NCI-H1694 (cell line): ENCODE data around the gene STXBP6.
"Not testable (repeated sequence)": the region's sequence is repeated elsewhere in the genome, so short reads cannot be mapped to it uniquely, and the experiment has no call there.

Experiments
- DNase-seq: peaks from one replicate; lab custom pipeline; 2025; lab: John Stamatoyannopoulos, UW

Gene STXBP6

DNA sequence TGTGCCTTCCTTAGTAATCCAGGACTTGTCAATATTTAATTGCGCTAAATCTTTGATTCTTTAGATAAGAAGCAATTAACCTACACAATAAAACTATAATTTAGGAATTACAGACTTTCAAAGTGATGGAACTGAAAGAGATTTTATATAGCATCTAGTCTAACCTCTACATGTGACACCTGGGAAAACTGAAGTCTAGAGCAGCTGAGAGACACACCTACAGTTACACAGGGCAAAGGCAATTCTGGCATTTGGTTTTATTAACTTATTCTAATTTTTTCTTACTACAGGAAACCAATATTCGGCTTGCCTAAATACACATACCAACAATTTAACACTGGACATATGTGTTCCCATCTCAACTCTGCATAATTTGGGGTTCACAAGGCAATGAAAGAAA, 196.5 kb downstream of the STXBP6 start:
- DNase-seq: no peak

DNA sequence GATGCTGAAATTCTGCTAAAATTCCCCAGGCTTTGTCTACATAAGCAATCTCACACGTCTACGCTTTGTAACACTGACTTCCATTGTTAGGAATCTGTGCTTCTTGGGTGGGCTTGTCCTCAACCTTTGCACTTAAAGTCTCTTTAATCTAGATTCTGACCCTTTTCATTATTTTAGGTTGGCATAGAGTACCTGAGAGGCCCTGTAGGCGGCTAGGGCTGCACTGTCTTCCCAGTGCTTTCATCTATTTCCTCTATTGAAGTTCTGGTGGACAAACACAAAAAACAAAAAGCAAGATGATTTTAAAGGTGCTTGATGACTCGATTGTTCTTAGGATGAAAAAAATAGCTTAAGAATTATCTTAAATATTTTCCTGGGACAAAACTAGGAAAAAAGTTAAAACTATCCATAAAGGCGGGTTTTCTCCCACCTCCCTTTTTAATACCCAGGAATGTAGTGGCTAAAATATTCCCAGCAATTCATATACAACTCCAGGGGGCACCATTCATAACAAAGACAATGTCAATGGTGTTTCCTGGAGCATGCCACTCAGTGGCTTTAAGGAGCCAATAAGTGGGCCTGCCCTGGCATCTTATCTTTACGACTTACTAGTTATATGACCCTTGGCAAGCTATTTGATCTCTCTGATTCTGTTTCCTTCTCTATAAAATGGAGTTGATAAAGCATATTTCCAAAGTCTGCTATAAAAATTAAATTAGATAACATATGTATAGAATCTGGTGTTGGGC, 197.5 kb downstream of the STXBP6 start:
- DNase-seq: no peak

DNA sequence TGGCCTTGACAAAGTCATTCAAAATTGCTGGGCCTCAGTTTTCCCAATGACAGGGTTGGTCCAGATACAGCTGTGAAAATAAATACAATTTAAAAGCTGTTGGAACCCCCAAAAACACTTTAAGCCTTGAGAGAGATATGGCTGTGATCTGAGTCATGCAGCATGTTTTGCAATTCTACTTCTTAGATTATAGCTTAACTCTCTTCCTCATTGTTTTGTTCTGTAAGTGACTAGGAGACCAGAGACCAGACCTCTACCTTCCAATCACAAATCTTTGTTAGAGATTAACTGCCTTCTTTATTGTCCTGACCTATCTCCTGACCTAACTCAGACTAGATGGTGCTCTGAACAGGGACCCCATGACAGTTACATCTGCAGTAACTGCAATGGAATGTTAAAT, 198.1 kb downstream of the STXBP6 start:
- DNase-seq: no peak

DNA sequence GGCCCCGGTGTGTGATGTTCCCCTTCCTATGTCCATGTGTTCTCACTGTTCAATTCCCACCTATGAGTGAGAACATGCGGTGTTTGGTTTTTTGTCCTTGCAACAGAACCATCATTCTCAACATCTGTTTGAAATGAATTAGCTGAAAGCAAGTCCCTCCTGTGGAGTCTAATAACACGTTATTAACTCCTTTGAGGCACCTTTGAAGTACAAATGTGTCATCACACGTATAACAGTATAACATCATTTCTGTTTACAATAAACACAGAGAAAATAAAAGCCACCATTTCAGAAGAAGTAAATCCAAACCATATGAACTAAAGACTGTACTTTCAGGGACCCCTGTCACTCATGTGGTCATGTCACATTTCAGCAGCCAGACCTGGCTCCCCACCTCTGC, 198.5 kb downstream of the STXBP6 start:
- DNase-seq: no peak

DNA sequence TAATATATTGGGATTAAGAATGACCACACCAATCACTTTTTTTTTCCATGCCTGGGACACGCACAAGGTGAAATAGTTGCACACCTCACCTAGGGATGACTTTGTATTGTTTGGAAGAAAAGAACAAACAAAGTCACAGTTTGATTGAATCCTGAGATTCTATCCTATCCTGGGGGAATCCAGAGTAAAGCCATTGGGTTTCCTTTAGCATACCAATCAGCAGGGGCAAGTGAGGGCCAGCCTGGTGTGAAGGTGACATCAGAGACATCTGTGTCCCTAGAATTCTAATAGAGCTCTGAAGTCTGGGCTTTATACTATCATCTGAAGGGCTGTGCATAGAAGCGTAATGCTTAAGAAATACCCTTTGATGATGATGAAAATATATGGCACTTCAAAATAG, 199.9 kb downstream of the STXBP6 start:
- DNase-seq: no peak

DNA sequence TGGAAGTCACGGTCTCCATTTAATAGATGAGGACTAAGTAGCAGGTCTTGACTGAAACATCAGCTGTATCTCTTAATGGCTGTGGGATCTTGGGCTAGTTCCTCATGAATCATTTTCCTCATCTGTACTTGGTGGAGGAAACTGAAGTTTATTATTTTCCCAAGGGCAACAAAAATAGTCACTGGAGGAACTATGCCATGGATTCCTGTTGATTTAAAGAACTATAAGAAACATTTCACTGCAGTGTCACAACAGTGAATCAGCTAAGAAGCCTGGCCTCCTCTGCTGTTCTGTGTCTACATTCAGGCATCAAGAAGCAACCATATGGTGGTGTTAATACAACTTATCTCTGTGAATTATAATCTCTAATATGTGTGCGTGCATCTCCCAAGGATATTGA, 200.5 kb downstream of the STXBP6 start:
- no peak for DNase-seq

DNA sequence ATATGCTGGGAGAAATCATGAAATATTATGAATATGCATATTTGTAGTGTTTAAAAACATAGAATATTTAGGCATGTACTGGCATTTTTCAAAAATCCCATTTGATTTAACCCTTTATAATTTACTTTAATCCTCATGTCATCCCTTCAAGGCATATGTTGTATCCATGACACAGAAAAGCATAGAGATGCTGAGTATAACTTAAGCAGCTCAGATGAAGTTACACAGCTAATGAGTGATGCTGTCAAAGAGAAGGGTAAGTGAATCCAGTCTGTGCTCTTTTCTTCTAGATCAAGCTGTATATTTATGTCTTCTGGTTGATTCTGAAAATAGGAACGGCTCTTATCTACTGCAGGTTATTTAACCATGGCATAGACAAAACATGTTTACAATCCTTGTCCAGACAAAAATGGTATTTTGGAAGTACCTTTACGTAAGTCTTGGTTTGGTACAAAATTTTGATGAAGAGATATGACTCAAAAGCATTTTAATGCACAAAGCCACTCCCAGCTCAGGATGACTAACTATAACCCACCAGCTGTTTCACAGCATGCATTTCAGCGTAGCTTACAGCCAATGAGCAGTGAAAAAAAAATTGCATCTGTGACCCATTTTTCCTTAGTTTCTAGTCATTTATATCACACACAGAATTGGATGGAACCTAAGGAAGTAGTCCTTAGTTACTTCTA, 201.7 kb downstream of the STXBP6 start:
- DNase-seq: no peak

DNA sequence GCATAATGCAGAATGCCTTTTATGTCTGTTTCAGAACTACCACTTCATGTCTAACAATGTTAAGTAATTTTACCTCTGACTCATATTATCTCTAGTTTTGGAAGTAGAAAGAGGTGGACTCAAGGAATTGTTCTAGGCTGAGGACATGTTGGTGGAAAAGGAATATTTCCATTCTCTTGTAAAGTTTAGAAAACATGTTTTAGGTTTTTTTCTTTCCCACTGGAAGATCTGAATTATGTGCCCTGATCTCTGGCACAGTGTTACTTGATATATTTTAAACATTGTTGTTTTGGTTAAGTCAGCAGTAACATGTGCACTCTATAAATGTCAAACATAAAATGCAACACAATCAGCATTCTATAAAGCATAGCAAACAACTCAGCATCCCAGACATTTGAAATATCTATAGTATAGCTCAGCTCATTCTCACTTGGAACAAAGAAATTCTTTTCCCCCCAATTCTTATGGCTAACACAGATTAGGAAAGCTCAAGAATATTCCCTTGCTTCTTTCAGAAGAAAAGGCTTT, 202.3 kb downstream of the STXBP6 start:
- no peak for DNase-seq

DNA sequence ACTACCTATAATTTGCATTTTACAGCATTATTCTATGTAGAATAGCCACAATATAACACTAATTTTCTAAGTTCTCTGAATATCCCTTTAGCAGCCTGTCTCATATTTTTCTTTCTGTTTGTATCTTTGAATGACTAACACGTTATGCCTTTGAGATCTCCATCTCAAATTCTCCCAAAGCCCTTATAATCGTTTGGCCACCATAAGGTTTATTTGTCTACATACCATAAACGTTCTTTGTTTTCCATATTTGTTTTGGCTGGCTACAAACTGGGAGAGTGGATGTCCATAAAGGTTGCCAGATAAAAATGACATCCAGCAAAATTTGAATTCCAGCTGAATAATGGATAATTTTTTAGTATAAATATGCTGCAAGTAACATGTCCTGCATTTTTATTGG, 203.7 kb downstream of the STXBP6 start:
- no peak for DNase-seq

DNA sequence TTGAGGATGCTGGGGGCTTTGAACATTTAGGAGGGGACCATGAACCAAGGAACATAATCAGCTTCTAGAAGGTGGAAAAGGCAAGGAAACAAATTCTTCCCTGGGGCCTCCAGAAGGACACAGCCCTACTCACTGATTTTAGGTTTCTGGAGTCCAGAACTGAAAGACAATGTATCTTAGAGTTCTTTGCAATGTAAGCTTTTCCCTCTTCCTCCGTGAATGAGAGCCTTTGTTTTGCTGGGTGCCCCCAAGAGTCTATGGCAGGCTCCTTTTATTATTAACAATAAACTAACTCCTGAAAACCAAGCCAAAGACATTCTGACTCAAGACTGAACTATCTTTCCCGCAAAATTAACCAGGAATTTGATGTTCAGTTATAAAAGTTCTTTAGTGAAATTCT, 204.1 kb downstream of the STXBP6 start:
- DNase-seq: no peak

DNA sequence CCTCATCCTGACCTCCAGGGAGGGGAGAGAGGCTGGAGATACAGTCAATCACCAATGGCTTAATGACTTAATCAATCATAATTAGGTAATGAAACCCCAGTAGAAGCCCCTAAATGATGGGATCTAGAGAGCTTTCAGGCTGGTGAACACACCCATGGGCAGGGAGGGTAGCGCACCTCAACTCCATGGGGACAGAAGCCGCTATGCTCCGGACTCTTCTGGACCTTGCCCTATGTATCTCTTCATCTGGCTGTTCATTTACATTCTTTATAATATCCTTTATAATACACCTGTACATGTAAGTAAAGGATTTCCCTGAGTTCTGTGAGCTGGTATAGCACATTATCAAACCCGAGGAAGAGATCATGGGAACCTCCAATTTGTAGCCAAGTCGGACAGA, 205.9 kb downstream of the STXBP6 start:
- DNase-seq: no peak

DNA sequence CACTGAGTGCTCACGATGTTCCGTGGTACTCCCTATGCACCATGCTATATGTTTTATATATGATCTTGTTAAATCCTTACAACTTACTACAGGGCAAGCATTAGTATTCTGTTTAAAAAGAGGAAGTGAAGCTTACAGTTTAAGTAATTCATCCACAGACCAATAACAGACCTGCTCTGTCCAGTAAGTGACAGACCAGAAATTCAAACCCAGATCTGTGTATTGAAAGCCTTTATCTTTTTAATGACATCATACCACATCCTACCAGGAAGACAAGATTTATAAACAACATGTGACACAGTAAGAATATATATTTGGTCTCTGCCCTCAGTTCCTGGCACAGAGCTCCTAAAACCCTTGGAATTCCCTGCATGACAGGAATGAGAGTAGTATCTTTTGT, 206.5 kb downstream of the STXBP6 start:
- no peak for DNase-seq

DNA sequence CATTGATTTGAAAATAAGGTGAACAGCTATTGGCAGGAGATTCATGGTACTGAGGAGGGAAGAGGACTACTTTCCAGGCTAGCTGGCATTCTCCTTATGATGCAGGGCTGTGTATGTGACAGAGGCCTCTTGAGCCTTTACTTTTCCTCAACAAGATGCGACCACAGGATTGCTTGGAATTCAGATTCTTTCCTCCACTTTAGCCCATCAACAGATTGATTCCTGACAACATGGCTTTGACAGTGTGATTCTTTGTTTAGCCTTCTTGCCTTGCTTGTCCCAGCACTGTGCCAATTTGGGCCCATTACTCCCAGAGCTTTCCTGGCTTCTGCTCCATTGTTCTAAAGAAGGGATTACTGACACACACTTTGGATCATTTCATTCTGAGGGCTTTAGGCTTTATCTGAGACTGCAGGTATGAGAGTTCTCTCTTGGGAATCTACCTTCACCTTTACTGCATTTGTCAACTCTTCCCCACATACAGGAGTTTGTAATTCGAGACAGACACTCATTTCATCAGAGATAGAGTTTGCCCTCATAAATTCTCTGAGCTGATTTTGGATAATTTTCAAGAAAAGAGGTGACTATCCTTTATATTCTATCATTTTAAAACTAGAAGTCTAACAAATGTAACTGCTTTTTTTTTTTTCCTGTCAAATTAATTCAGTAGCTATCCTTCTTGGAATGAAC, 209.6 kb downstream of the STXBP6 start:
- DNase-seq: no peak

DNA sequence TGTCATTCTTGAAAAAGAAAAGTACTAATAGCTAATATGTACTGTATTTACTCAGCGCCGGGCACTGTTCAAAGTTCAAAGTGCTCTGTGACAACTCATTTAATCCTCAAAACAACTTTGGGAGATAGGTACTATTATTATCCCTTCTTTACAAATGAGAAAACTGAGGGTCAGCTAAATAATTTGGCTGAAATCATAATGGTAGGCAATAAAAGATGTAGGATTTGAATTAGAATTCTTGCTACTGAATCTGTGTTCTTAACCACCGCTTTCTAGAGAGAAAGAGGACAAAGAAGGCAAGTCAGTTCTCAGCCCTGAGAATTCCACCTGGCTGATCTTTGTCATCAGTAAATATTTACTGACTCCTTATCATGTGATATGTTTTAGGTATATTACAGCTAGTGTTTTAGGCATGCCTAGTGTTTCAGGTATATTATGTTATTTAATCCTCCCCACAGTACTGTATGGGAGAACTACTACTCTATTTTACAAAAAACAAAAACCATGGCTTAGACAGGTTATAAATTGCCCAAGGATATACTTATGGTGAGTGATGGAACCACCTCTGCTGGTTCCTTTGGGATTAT, 210.2 kb downstream of the STXBP6 start:
- no peak for DNase-seq

DNA sequence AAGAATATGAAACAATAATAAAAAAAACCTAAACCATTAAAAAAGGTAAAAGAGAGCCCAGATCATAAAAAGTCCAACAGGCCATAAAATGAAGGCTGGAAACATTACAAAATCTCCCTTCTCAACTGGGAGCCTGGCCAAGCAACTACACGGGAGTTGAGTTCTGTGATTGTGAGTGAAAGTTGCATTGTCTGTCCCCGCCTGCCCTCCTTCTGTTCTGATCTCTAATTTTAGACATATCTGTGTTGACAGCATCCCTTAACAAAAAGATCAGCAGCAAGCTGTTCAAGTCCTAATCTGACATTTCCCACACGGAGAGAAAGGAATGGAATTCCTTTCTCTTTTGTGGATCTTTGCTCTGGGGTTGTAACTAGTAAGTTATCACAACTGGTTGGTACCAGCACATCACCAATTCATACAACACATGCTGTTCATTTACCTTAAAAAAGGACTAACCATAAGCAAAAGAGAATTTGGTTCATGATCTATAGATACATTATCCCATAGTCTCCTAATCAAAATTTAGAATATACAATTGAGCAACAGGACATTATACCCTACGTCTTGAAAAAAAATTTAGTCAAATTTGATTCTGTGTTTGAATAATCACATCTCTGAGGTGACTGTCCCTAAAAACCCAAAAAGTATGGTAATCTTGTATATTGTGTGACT, 210.9 kb downstream of the STXBP6 start:
- no peak for DNase-seq

DNA sequence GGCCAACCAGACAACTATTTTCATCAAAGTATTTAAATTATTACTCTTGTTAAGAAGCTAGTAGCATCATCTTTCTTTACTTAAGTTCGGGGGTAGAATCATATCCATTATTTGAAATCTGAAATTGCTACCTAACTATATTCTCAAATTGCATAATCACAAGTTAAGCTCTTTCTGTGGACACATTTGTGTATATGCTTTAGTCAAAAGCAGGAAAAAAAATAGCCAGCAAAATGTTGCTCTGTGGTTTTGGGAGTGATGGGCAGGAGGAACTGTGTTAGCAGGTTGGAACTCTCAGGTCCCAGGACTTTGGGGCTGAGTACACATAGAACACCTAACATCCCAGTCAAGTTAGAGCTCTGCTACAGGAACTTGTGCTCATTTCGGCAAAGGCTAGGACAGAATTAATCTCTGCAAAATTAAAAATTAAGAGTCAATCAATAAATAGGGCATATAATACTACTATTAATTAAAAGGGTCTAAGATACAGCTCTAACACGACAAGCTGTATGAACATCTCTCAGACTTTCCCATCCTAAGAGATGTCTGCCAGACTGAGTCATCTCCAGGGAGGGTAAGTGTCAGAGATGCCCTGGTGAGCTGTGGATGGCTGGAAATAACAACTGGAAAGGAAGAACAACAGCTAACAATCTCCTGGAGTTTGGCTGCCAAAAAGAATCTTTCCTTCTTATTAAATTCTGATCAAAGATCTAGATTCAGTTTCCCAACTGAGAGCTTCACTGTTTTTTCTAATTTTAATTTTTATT, 212.5 kb downstream of the STXBP6 start:
- DNase-seq: no peak

DNA sequence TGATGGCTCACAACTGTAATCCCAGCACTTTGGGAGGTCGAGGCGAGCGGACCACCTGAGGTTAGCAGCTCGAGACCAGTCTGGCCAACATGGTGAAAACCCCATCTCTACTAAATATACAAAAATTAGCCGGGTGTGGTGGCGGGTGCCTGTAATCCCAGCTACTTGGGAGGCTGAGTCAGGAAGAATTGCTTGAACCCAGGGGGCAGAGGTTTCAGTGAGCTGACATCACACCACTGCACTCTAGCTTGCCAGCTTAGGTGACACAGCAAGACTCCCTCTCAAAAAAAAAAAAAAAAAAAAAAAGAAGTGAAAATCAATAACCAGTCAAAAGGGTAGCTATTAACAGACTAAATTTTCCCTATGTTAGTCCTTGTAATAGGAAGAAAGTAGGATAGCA, 213.6 kb downstream of the STXBP6 start:
- not testable (repeated sequence) for DNase-seq

DNA sequence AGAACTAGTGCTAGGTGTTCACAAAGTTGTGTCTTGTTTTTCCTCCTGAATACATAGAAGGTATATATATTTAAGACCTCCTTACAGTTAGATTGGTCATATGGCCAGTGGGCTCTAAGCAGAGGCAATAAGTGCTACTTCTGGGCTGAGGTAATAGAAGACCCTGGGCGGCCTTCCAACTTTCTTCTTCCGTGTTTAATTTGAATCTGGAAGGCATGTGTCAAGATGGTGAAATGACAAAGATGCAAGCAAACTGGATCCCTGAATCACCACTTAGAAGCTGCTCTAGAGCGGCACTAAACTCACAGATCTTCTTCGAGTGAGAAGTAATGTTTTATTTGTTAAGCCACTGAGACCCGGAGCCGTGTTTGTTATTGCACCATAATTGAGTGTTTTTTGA, 215.0 kb downstream of the STXBP6 start:
- no peak for DNase-seq

DNA sequence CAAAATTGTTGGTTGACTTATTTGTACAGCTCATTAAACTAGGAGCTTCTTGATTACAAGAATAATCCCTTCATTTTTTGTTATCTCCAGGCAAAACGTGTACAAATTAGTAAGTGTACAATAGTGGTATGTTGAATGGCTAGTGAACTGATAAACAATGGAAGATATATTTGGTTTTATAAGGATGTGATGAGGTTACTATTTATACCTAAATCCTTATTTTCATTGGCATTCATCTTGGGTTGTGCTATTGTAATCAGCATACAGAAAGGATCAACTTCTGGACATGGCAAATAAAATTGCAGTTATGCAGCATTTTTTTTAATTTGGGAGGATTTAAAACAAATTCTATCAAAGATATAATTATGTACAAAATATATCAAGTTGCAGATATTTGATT, 216.6 kb downstream of the STXBP6 start:
- DNase-seq: no peak

DNA sequence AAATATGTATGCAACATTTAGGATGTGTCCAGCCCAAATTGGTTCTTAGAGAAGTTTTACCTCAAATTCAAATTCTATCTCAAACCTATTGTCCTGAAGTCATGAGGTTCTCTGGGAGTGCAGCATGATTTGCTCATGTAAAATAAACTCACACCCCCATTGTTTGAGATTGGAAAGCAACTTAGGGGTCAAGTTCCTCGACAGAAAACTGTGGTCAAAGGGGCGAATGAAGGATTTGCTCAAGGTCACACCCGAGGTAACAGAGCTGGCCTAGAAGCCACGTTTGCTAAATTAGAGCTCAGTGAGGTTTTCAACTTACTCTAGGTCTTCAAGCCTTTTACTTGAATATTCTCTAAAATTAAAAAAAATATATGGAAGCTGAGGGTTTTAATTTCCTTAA, 218.3 kb downstream of the STXBP6 start:
- no peak for DNase-seq

DNA sequence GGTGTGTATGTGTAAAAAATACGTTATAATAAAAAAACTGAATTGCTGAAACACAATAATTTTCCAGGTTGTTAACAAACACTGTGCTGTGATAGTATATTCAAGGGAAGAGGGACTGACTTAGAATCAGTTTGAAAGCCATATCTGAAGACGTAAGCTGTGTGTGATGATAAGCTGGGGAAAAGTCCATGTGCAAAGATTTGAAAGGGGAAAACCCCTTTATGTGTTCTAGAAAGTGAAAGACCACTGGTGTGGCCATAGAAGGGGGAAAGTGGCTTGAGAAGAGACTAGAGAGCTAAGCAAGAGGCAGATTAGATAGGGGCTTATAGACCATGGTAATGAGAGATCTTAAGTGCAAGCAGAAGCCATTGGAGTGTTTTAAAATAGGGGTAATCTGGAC, 220.1 kb downstream of the STXBP6 start:
- no peak for DNase-seq
